Frontal cortex (tissue), 4 donors: ENCODE data around the gene ATXN1. TPM values are rescaled to one million over a fixed set of nuclear protein-coding genes. Genes with fewer than 3 reads are reported as not detected.

ENCODE experiments used
- DNase-seq, 2 donors: peaks; one replicate each; pipeline ENCODE4 v3.0.0; 2012; ENCODE audit warnings: low spot score in 2 of 2
- FAIRE-seq: peaks from 2 replicates; lab custom pipeline; 2012; peaks lifted over from hg19 to GRCh38; lab: Jason Lieb, UNC
- total RNA-seq: library from RNA; depleted of rRNA; stranded (reverse); fragments of >200 nt; gene quantifications from one replicate; pipeline ENCODE4 v1.2.3, GENCODE V29; 2014
- donor health status: control.
- donor health status: control.
- donor health status: control.

The ATXN1 gene
- total RNA-seq, 1 donor from 2014 or later = 52.2 TPM

DNA sequence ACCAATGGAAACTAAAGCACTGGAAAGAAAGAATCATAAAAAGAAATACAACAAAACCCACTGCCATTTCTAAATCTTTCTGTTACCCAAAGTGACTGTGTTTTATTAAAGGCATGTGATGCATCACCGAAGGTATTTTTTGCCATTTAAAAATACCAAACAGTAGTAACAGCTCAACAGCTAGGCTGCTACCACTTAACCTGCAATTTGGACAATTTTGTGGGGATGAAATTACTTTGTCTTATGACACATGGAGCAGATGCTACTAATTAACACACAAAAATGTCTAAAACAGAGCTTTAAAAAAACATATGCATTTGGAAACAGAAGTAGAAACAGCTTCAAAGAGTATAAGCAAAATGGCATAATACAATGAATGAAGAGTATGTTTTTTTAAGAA, 97.4 kb downstream of the ATXN1 start:
- no peak for DNase-seq
- FAIRE-seq = no peak

DNA sequence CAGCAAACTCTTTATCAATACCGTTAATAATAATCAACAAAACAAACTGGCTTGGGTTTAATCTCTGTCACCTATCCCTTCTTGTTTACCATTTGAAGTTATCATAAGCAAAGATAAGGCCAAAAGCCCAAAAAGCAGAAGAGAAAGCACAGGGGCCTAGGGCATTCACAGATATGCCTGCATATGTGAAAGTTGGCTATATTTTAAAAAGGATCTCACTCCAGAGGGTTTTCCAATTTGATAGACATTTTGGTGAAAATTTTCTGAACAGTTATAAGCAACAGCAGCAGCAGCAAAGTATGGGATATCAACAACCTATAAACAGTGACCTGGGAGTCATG, 101.1 kb downstream of the ATXN1 start:
- DNase-seq = no peak
- no peak for FAIRE-seq

GRCh38 chr6:16659466-16660156, 101.6 kb downstream of the ATXN1 start:
- no peak for DNase-seq
- FAIRE-seq = no peak

- DNase-seq = no peak
- no peak for FAIRE-seq
Observed at GRCh38 chr6:16658348-16659034, 102.8 kb downstream of the ATXN1 start.

- no peak for DNase-seq
- FAIRE-seq = no peak
Observed at GRCh38 chr6:16657768-16658167, 103.5 kb downstream of the ATXN1 start.

- DNase-seq (no peak), FAIRE-seq (no peak)
Observed at GRCh38 chr6:16656451-16656850, 104.8 kb downstream of the ATXN1 start.

GRCh38 chr6:16654701-16655100, 106.6 kb downstream of the ATXN1 start:
- DNase-seq = no peak
- no peak for FAIRE-seq

DNA sequence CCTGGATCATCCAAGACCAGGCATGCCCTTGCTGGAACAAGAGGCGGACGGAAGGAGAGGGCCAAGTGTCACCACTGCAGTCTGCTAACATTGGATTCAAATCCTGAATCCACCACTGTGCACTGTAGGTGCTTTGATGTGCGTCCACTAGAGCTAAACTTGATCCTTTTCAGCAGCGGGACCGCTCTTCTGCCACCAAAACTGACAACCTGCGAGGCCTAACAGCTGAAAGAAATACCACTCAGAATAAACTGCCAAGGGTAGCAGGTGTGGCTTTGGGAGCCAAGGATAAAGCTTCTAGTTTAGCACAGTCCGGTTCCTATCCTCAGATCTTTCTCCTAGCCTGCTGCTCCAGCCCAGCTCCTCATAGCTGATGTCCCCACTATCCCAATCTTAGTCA, 108.0 kb downstream of the ATXN1 start:
- DNase-seq = no peak
- FAIRE-seq = no peak

DNA sequence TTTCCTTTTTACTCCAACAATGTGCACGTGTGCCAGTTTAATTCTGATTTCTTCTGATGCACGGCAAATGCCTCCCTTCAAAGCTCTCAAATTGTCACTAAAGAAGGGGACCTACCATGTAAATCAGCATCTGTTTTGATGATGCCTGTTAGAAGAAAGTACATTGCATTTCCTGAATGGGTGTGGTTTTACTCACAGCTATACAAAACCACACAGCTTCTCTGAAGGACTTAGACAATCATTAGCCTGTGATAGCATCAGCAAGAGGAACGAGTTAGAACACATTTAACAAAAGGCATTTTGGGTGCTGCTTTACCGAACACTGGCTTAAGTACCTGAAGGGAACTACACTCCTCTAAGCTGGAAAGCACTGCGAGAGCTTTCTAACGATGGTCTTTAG, 109.4 kb downstream of the ATXN1 start:
- no peak for DNase-seq
- no peak for FAIRE-seq

- no peak for FAIRE-seq
- no peak for DNase-seq
Observed at GRCh38 chr6:16649890-16650289, 111.4 kb downstream of the ATXN1 start.

DNA sequence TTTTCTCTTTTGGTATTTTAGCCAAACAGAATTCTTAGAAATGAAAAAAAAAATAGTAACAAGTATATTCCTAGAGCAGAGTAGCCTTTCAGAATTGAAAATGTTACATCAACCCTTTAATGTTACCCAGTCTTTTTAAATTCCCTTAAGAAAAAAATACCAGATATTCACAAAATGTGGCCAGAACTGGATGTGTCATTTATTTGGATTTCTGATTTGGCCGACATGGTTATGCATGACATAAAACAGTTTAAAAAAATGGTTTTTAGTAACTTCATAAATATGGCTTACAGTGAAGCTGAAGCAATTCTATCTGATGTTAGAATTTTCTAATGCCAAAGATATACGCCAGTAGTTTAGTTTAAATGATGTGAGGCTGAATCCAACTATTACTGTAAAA, 112.0 kb downstream of the ATXN1 start:
- no peak for FAIRE-seq
- DNase-seq = no peak

DNA sequence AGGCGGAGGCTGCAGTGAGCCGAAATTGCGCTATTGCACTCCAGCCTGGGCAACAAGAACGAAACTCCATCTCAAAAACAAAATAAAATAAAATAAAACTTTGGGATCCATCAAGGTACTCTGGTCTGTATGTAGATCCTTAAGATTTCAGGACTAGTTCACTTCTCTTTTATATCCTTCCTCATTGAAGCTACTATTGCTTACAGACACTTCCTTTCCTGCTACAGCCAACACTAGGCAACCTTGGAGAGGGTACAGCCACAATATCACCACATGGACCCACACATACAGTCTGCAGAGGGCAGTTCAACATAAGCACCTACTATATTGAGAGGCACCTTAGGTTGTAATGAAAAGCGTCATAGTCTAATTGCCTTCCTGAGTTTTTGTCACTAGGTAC, 113.3 kb downstream of the ATXN1 start:
- no peak for DNase-seq
- FAIRE-seq = no peak

- DNase-seq (no peak), FAIRE-seq (no peak)
Observed at GRCh38 chr6:16647422-16647821, 113.8 kb downstream of the ATXN1 start.

- FAIRE-seq = no peak
- DNase-seq = no peak
Observed at GRCh38 chr6:16644540-16645250, 116.6 kb downstream of the ATXN1 start.

DNA sequence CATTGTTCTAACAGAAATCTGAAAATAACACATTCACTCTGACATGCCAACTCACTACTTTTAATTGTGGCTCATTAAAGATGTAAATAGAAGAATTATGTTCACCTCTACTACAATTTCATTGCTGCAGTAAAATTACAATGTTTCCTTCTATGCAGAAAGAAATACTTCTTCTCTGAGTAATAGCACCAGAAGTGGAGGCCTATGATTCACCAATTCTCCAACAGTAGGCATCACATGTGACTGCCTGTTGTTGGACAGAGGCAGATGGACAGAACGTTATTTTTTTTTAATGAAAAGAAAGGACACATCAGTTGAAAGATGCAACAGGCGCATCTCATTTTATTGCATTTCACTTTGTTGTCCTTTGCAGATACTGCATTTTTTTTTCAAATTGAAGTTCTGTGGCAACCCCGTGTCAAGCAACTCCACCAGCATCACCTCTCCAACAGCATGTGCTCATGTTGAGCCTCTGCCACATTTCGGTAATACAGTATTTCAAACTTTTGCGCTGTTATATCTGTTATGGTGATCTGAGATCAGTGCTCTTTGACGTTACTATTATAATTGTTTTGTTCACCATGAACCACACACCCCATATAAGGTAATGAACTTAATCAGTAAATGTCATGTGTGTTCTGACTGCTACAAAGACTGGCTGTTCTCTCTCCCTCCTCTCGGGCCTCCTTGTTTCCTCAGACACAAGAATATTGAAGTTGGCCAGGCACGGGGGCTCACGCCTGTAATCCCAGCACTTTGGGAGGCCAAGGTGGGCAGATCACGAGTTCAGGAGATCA, 121.4 kb downstream of the ATXN1 start:
- FAIRE-seq (no peak), DNase-seq (no peak)

DNA sequence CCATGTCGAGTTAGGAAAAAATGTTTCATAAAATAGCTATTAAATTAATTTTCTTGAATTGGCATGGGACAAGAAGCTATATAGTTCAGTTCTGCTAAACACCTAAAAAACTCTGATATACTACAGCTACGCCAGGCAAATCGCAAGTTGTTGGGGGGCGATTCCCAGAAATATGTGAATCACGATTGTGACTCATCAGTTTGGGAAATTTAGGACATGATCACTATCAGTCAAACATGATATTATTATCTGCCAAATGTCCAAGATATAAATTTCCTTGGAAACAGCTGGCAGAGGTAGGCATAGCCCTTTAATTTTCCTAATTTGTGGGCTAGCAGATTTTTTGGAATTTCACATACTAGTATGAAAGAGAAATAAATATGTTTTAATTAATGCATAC, 123.6 kb downstream of the ATXN1 start:
- FAIRE-seq (no peak), DNase-seq (no peak)

- no peak for DNase-seq
- FAIRE-seq = no peak
Observed at GRCh38 chr6:16635810-16636602, 125.3 kb downstream of the ATXN1 start.

DNA sequence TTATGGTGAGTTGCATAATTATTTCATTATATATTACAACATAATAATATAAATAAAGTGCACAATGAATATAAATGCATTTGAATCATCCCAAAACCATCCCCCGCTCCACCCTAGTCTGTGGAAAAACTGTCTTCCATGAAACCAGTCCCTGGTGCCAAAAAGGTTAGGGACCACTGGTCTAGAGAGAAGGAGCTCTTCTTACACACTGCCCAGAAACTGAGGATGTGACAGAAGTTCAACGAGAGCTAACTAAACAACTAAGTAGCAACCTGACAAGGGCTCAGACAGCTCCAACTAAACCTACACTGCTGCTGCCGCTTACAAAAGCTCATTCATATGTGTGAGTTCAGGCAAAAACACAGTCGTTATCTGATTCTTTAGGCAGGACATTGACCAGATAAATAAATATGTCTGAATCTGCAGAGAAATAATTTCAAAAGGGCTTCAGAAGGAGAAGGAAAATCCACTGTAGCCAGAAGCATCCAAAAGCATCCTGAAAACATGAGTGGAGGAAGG, 125.9 kb downstream of the ATXN1 start:
- no peak for FAIRE-seq
- DNase-seq = no peak

- FAIRE-seq (no peak), DNase-seq (no peak)
Observed at GRCh38 chr6:16634855-16635254, 126.4 kb downstream of the ATXN1 start.

GRCh38 chr6:16633961-16634360, 127.3 kb downstream of the ATXN1 start:
- no peak for FAIRE-seq

More at GRCh38 chr6:16633961-16634360, 127.3 kb downstream of the ATXN1 start:
- no peak for DNase-seq
